Measurements from ENCODE around the gene ARIH2.

Gene ARIH2

DNA sequence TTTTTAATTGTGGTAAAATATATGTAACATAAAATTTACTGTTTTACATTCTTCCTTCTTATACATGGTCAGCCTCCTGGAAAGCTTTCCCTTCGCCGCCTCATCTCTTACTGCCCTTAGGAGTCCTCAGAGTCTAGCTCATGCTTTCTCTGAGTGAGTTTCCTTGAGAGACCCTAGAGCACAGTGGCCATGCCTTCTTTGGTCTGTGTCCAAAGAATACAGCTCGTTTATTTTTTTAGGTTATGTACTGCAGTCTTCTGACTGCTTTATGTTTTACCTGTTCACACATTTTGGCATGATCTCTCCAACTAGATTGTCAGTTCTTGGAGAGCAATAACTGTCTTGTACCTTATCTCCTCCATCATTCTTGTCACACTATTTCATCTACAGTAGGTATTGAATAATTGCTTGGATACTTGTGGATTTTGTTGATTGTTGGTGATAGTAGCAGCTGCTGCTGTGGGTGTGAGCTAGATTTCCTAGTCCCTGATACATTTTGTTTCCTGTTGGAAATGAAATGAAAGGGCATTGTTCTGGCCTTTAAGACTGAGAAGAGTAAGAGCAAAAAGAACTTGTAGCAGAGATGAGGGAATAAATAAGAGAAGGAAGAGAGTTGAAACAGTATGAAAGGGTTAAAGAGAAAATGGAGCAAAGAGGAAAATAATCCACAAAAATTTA, 10.9 kb downstream of the ARIH2 start:
- DNase-seq: no peak

DNA sequence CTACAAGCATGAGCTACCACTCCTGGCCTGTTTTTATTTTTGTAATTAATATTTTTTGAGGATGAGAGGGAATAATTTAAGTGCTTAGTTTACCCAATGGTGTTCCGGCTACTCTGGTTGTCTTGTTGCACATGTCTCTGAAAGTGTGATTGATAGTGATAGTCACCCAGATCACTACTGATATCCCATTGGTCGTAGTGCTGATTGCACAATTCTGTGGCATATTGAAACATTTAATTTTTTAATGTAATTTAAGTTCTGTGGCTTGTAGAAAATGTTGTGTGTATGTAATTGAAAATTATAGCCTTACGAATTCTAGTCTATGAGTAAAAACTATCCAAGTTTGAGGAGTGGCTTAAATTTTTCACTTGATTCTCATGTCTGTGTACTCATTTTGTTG, 11.9 kb downstream of the ARIH2 start:
- no peak for DNase-seq

DNA sequence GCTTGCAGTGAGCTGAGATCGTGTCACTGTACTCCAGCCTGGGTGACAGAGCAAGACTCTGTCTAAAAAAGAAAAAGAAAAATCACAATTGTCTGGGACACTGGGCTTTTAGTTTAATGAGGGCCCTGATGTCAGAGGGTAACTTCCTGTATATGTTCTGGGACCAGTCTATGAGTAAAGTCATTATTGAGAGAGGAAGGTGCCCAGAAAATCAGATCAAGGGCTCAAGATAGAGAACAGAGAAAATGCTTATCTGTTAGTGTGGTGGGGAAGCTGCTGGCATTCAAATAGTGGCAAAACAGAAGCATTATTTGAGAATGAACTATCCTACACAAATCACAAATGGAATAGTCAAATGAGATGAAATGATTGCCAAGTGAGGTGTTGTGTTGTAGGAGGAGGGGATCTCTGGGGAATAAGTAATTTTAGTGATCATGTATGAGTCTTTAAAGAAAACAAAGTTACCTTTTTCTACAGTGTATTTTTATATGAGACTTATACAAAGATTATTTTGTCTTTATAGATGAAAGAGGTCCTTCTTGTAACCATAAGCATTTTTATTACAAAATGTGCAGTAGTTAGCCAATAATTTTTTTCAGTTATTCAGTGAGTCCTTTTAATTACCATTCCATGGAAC, 13.4 kb downstream of the ARIH2 start:
- no peak for DNase-seq

DNA sequence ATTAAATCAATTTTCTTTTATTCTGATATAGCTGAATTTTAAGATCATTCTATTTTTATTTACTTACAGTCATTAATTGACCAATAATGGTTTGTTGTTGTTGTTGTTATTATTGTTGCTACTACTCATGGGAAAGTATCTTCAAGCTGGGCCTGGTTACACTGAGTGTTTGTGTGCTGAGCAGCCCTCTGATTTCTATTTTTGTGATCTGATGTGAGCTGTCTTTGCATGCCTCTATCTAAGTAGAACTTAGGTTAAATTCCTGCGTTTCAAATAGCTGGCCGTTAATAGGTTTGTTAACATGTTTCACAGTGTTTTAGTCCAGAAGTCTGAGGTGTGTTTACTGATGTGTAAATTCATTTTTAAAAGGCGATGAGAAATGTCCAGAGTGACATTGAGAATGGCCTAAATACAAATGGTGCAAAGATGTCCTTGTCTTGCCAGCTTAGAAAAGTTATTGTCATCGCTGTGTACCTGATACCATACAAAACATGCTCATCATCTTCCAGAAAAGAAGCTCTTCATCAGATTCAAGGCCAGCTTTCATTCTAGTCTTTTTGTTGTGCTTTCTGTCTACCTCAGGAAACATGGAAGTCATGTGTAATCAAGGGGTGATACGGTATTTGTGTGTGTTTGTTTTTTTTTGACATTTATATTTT, 15.8 kb downstream of the ARIH2 start:
- no peak for DNase-seq

DNA sequence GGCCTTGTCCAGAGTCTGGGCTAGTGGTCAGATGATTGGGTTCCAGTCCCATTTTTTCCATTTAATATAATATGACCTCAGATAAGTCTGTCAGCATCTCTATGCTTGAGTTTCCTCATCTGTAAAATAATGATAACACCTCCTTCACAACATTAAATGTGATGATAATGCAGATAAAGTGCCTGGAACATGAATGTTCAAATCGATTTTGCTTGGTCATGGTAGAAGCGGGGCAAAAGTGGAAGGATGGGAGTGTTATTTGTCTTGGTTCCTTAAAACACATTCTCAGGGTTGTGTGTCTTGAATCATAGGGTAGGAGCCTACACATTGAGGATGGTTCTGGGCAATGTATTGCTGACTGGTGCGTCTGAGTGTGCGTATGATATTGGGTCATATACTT, 16.9 kb downstream of the ARIH2 start:
- no peak for DNase-seq

DNA sequence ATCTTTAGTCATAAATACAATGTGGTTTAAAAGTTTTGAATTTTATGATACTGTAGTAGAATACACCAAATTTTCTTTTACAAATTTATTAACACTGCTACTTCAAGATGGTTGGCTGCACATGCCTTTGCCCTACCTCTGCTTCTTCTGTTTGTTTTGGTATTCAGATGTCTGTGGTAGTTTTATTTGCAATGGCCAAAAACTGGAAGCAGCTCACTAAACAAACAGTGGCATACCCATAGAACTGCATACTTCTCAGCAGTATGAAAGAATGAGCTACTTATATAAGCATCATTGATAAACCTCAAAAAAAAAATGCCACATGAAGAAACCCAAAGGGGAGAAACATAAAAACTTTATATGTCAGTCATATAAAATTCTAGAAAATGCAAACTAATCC, 19.5 kb downstream of the ARIH2 start:
- DNase-seq: no peak

DNA sequence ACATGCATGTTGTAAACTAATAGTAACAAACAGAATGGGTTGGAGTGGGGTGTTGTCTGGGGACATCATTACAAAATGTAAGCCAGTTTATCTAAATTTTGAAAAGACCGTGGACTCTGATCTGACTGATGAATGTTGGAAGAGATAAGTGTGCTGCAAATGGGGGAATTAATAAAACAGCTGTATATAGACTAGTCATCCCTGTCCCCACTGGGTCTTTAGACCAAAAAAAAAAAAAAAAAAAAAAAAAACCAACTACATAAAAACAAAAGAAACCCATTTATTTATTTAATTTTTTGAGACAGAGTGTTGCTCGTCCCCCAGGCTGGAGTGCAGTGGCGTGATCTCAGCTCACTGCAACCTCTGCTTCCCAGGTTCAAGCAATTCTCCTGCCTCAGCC, 20.0 kb downstream of the ARIH2 start:
- no peak for DNase-seq

DNA sequence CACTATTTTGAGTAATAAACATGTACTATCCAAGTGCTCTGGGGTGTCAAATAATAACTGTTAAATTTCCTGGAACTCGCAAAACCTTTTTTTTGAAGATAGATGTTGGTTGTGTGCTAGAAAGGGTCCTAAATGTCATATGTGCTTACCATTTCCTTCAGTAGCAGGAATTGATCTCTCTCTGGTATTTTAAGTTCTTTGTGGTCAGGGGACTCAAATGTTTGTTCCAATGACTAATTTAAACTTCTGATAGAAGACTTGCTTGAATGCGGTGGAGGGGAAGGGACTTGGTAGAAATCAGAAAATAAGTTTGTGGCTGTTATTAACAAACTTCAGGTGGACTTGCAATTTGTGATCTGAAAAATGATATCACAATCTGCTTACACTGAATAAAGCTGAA, 26.8 kb downstream of the ARIH2 start:
- no peak for DNase-seq

DNA sequence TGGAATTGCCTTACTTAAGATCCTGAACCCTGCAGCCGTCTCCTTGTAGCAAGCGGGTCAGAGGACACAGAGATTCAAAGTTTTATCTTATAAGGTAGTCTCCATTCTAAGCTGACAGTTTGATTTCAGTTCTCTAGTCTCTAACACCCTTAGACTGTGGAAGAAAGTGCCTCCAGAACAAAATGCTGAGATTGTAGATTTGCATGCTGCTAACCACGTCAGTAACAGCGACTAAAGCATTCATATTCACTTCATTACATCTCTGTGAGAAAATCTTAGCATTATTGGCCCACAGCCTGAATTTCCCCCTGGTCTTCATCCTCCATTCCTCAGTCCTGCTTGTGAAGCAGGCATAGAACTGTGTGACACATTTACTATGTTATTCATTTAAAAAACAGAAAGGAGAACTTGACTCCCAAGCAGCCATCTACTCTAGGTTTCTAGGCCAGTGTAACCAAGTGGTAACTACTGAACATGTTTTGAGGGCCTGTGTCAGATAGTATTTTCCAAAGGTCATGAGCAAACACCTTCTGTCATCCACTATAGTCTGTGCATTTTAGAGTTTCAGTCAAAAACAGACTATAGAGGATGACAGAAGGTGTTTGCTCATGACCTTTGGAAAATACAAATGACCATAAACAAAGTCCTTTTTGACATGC, 27.4 kb downstream of the ARIH2 start:
- no peak for DNase-seq

DNA sequence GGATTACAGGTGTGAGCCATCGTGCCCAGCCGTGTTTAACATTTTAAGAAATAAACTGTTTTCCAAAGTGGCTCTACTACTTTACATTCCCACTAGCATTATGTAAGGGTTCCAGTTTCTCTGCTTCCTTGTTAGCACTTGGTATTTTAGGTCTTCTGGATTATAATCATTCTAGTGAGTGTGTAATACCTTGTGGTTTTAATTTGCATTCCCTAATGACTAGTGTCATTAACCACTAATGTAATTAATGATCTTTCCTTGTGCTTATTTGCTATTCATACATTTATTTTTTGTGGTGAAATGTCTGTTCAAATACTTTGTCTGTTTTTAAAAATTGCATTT, 30.7 kb downstream of the ARIH2 start:
- DNase-seq: no peak

DNA sequence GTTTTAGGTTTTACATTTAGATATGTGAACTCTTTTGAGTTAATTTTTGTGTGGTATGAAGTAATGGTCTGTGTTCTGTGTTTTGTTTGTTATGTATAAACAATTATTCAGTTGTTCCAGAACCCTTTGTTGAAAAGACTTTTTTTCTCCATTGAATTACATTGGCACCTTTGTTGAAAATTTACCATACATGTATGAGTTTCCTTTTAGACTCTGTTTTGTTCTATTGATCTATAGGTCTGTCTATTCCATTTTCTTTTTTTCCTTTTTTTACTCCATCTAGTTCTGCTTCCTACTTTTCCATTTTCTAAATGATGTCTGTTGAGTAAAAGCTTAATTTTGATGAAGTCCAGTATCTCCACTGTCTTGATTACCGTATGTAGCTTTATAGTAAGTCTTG, 31.4 kb downstream of the ARIH2 start:
- no peak for DNase-seq

DNA sequence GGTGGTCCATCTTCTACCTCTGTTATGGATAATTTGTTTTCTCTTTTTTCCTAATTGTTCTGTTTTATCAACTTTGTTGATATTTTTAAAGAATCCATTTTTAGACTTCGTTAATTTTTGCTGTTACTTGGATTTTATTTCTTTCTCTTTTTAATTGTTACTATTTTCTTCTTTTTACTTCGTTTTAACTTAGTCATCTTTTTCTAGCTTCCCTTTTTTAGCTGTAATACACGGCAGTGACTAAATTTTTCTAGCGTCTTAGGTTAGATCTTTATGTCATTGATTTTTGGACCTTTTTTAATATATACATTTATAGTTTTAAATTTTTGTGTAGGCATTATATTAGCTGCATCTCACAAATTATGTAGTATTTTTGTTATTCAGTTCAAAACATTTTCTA, 33.1 kb downstream of the ARIH2 start:
- DNase-seq: no peak

DNA sequence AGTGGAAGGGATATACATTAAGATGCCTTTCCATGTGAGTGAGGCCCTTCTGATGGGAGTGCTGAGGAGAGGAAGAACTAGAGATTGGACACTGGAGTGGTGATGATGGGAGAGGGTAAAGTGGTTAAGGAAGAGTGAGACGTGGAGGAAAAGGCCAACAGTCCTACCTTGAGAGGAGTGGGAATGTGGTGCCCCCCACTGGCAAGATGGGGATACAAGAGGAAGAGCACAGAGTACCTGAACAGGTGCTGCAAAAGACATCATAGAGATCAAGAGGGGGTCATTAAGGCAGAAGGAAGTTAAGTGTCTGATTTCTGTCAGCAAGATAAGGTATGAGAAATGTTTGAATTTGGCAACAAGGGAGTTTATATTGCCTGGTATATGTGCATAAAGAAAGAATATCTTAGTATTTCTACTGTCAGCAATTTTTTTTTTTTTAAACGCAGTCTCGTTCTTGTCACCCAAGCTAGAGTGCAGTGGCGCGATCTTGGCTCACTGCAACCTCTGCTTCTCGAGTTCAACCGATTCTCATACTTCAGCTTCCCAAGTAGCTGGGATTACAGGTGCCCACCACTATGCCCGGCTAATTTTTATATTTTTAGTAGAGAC, 34.0 kb downstream of the ARIH2 start:
- peak; percentile 62 for DNase-seq

DNA sequence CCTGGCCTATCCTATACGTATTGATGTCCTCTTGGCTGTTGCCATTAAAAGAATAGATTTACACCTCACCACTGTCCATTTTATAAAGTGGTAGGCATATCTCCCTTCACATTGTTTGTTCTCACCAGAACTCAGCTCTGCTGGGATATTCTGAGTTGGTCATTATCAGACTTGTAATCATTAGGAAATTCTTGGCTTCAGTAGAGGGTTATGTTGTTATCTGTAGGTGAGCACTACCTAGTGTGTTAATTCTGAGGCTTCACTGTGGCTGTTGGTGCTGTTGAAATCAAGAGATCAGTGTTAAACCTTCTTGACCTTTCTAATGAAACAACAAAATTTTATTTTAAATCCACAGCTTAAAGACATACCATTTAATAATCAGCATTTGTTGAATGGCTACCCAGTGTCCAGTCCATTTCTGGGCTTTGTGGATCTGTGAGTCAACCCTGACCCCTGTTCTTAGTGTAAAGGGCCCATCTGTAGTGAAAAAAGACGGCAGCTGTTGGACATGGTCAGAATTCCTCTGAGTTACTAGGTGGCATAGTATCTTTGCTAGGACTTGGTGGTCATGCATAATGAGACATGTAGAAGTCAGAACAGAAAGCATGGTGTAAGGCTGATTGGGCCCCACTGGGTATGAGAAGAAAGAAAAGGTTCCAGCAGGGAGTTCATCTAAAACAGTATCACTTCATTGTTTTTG, 38.5 kb downstream of the ARIH2 start:
- DNase-seq: no peak

DNA sequence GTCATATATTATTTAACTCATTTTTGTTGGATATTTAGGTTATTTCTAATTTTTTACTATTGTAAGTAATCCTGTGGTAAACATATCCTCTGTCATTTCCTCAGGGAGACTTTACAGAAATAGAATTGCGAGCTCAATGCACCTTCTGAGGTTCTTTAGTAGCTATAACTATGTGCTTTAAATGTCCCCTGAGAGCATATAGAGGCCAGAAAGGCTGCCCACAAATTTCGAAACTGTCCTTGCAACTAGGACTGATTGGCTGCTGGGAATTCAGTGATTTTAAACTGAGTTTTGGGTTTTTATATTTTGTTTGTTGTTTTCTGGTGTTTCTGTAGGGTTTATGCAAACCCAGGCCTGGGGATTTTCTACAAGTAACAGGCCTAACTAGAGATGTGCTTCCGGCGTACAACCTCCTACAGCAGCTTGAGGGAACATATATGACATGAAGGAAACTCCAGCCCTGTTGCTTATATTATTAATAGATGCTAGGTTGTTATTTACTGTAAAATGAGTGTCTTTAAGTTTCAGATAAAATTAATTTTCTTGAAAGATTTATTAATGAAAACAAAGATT, 42.3 kb downstream of the ARIH2 start:
- DNase-seq: no peak

DNA sequence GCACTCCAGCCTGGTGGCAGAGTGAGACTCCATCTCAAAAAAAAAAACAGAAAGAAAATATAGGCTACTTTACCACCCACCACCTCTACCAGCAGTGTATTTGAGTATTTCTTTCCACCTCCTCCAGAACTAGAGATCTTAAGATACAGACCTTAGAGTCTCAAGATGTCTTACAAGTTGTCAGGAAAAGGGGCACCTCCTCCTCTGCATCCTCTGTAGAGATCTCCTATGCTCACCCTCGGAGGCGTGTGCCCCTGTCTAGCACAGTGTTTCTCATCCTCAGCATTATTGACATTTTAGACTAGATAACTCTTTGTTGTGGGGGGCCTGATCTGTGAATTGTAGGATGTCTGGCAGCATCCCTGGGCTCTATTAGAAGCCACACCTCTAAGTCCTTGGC, 43.7 kb downstream of the ARIH2 start:
- DNase-seq: no peak

DNA sequence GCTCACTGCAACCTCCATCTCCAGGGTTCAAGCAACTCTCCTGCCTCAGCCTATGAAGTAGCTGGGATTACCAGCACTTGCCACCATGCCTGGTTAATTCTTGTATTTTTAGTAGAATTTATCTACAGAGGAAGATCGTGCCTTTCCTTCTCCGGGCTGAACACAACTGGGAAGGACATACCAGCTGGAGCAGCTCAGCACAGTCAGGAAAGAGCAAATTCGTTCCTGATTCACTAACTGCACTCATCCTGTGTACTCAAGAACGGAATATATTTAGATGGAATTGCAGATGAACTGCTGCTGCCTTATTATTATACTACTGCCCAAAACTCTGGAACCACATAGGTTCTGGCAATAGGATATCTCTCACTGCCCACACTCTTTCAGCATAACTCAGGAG, 44.3 kb downstream of the ARIH2 start:
- no peak for DNase-seq

DNA sequence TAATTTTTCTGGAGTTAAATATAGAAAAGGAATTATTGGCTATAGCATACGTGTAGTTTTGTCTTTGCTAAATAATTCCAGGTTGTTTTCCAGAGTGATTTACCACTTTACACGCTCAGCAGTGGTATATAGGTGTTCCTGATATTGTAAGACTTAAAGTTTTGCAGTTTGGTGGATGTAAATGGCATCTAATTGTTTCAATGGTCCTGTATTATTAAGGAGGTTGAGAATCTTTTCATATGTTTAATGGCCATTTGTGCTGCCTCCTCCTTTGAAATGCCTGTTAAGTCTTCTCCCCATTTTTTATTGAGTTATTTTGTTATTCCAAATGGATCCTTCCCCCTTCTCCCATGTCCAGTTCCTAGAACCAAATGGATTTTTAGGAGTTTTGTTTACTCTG, 44.9 kb downstream of the ARIH2 start:
- no peak for DNase-seq

DNA sequence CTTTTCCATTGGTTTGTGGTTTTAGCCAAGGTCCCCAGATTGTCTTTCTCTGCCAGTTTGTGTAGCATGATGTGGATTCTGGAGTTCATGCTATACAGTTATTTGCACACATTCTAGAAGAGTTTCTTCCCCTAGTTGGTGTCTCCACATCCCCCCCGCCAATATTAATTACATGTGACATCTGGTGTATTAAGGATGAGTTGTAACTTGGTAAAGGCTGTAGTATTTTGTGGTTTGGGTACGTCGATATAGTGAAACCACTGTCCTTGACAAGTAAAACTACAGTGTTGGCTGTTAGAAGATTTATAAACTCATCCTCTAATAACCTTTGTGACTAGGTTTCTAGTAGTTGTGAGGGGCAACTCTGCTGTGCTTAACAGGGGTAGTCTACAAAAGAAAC, 47.7 kb downstream of the ARIH2 start:
- no peak for DNase-seq

DNA sequence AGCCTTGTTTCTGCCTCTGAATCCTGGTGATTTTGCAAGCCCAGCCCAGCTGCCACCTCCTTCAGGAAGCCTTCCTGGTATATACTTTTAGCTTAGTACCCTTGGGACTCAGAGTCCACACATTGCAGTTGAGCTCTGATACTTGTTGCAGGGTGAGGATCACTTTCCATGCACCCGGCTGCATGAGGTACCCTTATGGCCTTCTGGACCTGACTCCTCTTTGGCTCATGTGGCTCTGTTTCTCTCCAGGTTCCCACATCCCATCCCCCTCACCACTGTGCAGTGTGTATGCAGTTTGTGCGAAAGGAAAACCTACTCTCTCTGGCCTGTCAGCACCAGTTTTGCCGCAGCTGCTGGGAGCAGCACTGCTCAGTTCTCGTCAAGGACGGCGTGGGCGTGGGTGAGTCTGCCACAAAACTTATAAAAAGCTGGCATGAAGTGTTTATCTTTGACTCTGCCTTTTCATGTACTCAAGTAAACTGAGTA, 48.3 kb downstream of the ARIH2 start:
- no peak for DNase-seq

DNA sequence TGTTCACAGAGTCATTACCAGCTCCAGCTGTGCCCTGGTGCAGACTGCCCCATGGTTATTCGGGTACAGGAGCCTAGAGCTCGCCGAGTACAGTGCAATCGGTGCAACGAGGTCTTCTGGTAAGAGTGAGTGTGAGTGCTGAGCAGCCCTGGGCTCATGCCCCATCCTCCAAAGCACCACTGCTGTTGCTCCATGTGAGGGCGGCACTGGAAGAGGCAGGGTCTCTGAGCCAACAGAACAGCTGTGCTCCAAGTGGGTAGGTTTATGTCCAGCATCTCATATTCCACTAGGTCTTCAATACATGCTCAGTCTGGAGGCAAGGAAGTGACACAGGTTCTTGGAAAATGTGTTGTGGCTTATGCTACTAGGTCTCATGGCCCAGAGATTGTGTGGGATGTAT, 51.9 kb downstream of the ARIH2 start:
- no peak for DNase-seq

DNA sequence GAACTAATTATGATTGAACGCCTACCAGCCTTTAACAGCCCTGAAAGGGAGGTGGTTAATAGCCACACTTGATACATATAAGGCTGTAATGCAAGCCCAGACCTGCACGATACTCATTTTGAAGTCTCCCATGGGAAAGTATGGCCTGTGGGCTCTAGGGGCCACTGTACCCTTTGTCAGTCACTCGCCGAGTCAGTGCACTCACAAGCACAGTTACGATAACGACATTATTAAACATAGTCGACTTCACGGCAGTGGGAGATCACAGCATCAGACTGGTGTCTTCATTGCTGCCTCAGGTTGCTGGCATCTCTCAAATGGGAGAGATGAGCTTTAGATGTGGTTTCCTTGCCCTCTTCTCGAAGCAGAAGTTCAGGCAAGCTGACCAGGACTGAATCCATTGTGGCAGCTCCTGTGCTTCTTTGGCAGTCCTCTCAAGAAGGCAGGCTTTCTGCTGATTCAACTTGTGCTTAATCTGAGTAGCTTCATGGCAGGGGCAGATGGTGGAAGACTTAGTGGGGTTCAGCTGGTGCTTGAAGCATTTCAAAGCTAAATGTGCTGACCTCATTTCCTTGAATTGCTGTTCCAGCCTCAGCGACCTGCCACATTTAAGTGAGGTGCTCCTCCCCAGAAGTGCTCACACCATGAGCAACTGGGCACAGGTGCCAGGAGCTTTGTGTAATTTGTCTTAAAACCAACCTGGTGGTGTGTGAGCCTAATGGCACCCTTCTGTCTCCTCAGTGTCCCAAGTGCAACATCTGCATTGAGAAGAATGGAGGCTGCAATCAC, 55.6 kb downstream of the ARIH2 start:
- peak; percentile 21 for DNase-seq

Data from NCI-H69 (cell line).